Activated naive CD8-positive, alpha-beta T cell treated with anti-CD3 and anti-CD28 coated beads, Interleukin-2, amount 50 U/mL, for 24 hours (primary cell): Measurements from ENCODE around the gene TTLL6.
"Not testable (repeated sequence)": the region's sequence is repeated elsewhere in the genome, so short reads cannot be mapped to it uniquely, and the experiment has no call there.

Source experiments
- ATAC-seq: fragments of 150-1000 bp; cut with Tn5 transposase; one replicate; pipeline ENCODE4 v1.10.0; 2021
- DNase-seq: peaks from one replicate; pipeline ENCODE4 v3.0.0; 2021
- H3K27ac Mint-ChIP-seq: one replicate; pipeline ENCODE4 v1.8.0; 2021; ENCODE audit warnings: mild to moderate bottlenecking, mixed read lengths
- H3K27me3 Mint-ChIP-seq: one replicate; pipeline ENCODE4 v1.8.0; 2021; ENCODE audit warnings: mixed read lengths
- H3K36me3 Mint-ChIP-seq: one replicate; pipeline ENCODE4 v1.8.0; 2021; ENCODE audit warnings: low read depth, mixed read lengths
- H3K4me1 Mint-ChIP-seq: one replicate; pipeline ENCODE4 v1.8.0; 2021; ENCODE audit warnings: mixed read lengths
- H3K4me3 Mint-ChIP-seq: one replicate; pipeline ENCODE4 v1.8.0; 2021; ENCODE audit warnings: mild to moderate bottlenecking, moderate library complexity, mixed read lengths
- H3K9me3 Mint-ChIP-seq: one replicate; pipeline ENCODE4 v1.8.0; 2021; ENCODE audit warnings: mixed read lengths

Gene TTLL6

DNA sequence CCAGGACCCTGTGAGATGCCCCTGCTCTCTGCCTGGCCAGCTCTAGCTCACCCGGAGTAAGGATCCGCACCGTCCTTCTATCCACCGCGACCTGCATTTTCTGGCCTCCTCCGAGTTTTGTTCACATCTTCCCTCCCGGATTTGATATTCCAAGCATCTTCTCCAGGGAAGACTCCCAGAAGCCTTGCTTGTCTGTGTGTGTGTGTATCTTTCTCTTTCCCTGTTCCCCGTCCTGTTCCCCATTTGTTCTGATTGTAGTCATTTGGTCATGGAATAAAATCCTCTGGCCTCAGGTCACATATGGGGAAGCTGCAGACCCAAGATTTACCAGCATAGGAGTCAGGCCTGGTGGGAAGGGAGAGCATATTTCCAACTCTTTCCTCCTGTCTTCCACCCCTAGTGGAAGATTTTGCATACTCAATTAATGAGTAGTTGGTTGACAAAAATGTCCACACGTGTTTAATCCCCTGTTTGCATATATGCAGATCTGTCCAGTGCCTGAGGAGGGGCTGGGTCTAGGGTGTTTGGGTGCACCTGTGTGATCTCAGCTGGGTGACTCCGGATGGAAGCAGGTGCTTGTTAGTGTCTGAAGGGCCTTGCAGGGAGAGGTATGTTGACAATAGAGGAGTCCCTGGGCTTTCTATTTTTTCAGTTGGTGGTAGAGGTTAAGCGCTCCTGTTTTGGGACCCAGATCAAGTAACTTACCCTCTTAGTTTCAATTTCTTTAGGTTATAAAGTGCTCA, 96.6 kb downstream of the TTLL6 start:
- peak overlapping the region; percentile 19 for H3K4me3 Mint-ChIP-seq
- H3K36me3 Mint-ChIP-seq: no peaks in the 10 kb centered on the region
- peak overlapping the region; percentile 73 for H3K27ac Mint-ChIP-seq
- H3K4me1 Mint-ChIP-seq: peaks cover 38% of the 10 kb centered on the region
- DNase-seq: no peak
- peaks cover 4% of the 10 kb centered on the region for H3K9me3 Mint-ChIP-seq
- no peak for ATAC-seq
- H3K27me3 Mint-ChIP-seq: peaks cover 94% of the 10 kb centered on the region

DNA sequence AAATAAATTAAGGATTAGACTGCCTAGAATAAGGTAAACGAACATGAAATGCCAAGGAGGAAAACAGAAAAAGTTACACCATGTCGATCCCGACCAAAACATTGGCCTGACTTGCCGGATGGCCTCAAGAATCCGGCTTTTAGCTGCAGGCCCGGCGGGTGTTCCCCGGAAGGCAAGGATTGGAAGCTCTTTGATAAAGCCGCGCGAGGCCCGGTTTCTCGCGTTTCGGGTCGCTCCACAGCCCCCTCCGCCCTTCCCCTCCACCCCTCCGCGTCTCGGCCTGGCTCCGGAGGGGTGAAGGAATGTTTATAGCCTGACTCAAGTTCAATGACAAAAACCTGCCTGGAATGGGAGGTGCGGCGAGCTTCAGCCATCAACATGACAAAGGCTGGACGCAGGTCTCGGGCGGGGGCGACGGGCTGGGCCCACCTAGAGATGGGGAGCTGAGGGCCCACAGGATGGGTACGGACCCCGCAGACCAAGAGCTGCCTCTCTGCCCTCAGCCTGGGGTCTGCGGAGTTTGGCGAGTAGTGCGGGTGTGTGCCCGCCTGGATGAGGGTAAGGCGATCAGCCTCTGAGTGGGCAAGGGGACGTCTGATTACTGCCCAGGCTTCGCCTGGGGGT, 97.3 kb downstream of the TTLL6 start:
- Mint-ChIP-seq H3K27me3 (peaks cover 92% of the 10 kb centered on the region), H3K36me3 (no peaks in the 10 kb centered on the region), H3K4me3 (no peak overlapping the region), H3K4me1 (peaks cover 34% of the 10 kb centered on the region), H3K27ac (no peak overlapping the region), H3K9me3 (peaks cover 4% of the 10 kb centered on the region)
- DNase-seq (no peak), ATAC-seq (no peak)

DNA sequence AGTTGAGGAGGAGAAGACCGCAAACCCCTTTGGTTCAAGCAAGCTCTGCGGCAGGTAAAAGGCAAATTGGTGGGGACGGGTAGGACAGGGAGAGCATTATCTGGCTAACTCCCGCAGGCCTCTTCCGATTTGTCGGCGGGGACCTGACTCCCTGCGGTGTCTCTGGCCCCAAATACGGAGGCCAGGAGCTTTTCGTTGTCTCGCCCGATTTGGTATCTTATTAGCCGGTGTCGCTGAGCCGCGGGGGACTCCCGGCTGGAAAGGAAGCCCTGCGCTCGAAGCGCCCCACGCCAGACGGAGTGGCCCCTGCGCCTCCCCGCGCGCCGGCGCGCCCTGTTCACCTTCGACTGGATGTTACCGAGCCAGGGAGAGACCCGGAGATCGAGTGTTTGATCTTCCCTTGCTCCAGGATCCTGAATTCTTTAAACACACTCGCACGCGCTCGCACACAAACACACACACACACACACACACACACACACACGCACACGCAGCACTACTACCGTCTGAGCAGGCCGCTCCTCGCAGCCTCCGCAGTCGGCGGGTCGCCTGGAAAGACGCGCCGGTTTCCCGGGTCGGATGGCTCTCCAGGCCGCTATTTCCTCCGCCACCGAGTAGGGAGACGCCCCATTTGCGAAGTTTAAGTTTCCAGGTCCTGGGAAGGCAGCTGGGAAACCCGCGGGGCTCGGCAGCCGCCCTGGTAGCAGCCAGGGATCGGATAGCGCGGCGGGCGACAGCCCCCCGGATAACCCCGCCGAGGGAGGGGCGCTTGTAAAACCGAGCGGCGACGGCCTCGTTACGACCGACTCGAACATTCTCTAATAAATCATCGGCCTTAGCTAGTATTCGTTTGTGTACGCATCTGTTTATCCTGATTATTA, 98.0 kb downstream of the TTLL6 start:
- Mint-ChIP-seq H3K9me3 (peaks cover 4% of the 10 kb centered on the region), H3K36me3 (no peaks in the 10 kb centered on the region), H3K27ac (peak overlapping the region; percentile 27), H3K27me3 (peaks cover 92% of the 10 kb centered on the region), H3K4me1 (peaks cover 27% of the 10 kb centered on the region), H3K4me3 (peak overlapping the region; percentile 40)
- ATAC-seq (no peak), DNase-seq (no peak)

DNA sequence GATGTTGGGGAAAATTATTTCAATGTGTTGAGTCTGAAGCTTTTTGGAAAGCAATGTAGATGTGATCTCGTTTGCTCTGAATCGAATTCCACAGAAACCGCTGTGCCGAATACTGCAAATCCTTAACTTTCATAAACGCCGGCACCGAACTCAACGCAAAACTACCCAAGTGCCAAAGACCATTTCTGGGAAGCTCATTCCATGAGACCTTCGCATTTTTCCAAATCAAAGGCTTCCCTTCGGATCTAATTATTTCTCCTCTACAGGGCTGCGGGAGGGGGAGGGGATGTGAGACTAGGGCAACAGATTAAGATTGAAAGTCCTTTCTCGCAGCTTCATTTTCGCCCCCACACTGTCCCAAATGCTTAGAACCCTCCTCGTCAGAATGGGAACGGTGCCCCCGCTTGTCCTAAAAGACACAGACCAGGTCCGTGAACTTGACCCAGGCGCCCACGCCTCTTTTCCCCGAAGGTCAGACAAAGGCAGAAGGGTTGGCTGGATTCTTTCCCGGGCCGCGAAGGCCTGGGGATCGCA, 98.7 kb downstream of the TTLL6 start:
- Mint-ChIP-seq H3K27me3 (peaks cover 92% of the 10 kb centered on the region), H3K36me3 (no peaks in the 10 kb centered on the region), H3K9me3 (peaks cover 4% of the 10 kb centered on the region), H3K4me1 (peaks cover 21% of the 10 kb centered on the region), H3K27ac (peak overlapping the region; percentile 27), H3K4me3 (peak overlapping the region; percentile 40)
- no peak for DNase-seq
- ATAC-seq: no peak

DNA sequence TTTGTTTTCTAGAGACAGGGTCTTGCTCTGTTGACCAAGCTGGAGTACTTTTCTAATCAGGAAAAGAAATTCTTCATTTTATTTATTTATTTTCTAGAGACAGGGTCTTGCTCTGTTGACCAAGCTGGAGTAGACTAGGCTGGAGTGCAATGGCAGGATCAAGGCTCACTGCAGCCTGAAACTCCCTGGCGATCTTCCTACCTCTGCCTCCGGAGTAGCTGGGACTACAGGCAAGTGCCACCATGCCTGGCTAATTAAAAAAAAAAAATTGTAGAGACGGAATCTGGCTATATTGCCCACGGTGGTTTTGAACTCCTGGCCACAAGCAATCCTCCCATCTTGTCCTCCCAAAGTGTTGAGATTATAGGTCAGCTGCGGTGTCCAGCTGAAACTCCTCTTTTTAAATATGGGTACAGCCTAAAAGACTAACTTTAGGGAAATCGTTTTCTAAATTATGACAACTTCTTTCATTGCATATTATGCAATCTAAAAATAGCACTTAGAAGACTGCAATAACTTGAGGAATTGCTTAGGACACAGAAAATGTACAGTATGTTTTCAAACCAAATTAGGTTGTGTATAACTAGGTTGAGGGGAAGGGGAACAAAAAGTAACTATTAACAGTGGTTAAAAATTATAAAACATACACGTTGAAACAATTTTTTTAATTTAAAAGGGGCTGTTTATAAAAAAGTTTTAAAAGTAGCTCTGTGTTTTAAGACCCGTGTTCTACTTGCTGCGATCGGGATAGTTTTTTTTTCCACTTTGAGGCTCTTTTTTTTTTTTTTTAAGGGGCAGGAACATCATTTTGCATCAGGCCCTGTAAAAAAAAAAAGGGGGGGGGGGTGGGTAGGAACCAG, 99.4 kb downstream of the TTLL6 start:
- DNase-seq (no peak), ATAC-seq (no peak)
- Mint-ChIP-seq H3K9me3 (peaks cover 4% of the 10 kb centered on the region), H3K27me3 (peaks cover 88% of the 10 kb centered on the region), H3K27ac (no peak overlapping the region), H3K4me1 (peaks cover 18% of the 10 kb centered on the region), H3K4me3 (no peak overlapping the region), H3K36me3 (no peaks in the 10 kb centered on the region)

DNA sequence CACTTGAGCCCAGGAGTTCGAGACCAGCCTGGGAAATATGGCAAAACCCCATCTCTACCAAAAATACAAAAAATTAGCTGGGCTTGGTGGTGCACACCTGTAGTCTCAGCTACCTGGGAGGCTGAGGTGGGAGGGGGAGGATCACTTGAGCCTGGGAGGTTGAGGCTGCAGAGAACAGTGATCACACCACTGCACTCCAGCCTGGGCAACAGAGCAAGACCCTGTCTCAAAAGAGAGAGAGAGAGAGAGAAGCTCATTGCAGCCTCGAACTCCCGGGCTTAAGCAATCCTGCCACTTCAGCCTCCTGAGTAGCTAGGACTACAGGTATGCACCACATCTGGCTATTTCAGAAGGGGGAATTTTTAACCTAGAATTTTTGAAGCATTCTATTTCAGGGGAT, 100.5 kb downstream of the TTLL6 start:
- not testable (repeated sequence) for H3K36me3 Mint-ChIP-seq, ATAC-seq, H3K4me3 Mint-ChIP-seq, DNase-seq, H3K27ac Mint-ChIP-seq, H3K9me3 Mint-ChIP-seq
- Mint-ChIP-seq H3K27me3 (peaks cover 83% of the 10 kb centered on the region), H3K4me1 (peaks cover 18% of the 10 kb centered on the region)

DNA sequence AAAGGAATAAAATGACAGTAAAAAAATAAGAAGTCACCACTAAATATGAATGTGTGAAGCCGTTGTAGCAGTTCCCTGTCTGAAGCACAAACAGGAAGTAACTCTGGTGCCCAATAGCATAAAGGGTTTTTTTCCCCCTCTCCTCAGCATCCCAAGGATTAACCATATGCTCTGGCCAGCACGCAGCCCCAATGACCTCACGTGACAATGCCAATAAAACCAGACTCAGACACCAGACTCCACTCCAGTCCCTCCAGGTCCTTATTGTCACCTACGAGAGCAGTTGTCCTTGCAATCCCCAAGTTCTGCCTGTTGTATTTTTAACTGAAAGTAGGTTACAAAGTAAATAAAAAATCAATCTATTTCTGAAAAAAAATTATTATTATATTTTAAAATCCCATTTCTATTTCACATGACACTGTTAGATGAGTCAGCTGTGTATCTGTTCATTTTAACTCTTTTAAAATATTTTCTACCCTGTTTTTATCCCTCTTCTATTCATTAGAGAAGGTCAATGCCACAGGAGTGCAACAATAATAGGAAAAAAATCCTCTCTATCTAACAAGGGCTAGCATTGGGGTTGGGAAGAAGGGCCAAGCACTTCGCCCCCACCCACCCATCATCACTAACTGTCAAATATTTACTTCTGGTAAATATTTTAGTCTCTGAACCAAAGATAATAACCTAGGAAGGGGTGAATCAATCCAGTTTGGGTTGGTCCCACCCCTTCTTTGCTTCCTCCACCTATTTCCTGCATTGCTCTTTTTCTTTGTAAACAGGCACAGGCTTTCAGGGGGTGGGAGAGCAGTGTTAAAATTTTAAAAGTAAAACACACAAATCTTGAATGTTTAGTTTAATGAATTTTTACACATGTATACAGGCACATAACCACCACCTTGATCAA, 101.3 kb downstream of the TTLL6 start:
- H3K27me3 Mint-ChIP-seq: peaks cover 83% of the 10 kb centered on the region
- peaks cover 4% of the 10 kb centered on the region for H3K9me3 Mint-ChIP-seq
- no peak overlapping the region for H3K27ac Mint-ChIP-seq
- peaks cover 18% of the 10 kb centered on the region for H3K4me1 Mint-ChIP-seq
- ATAC-seq (no peak), DNase-seq (no peak)
- H3K36me3 Mint-ChIP-seq: no peaks in the 10 kb centered on the region
- H3K4me3 Mint-ChIP-seq: no peak overlapping the region
